Activated CD8-positive, alpha-beta memory T cell treated with anti-CD3 and anti-CD28 coated beads, Interleukin-2, amount 10 ng/mL, durations not matched to agents 7 days and 5 days (primary cell): Measurements from ENCODE around the gene GNPTAB. TPM values are rescaled to one million over a fixed set of nuclear protein-coding genes. Genes with fewer than 3 reads are reported as not detected.
"Not testable (repeated sequence)": the region's sequence is repeated elsewhere in the genome, so short reads cannot be mapped to it uniquely, and the experiment has no call there.

Source experiments
- ATAC-seq: fragments of 150-1000 bp; cut with Tn5 transposase; one replicate; pipeline ENCODE4 v1.10.0; 2021; ENCODE audit warnings: moderate library complexity
- CTCF ChIA-PET: fragments of 350-600 bp; sonication (Branson Sonifier 250); formaldehyde crosslinking; loops from one replicate; lab custom pipeline; 2021; ENCODE audit warnings: antibody characterized with exemption; lab: Charles Lee
- DNase-seq: peaks from one replicate; pipeline ENCODE4 v3.0.0-alpha.2; 2020
- H3K27ac Mint-ChIP-seq: one replicate; pipeline ENCODE4 v1.8.0; 2021; ENCODE audit warnings: mild to moderate bottlenecking, mixed read lengths
- H3K27me3 Mint-ChIP-seq: one replicate; pipeline ENCODE4 v1.8.0; 2021; ENCODE audit warnings: mixed read lengths
- H3K36me3 Mint-ChIP-seq: one replicate; pipeline ENCODE4 v1.8.0; 2021; ENCODE audit warnings: mild to moderate bottlenecking, mixed read lengths
- H3K4me1 Mint-ChIP-seq: one replicate; pipeline ENCODE4 v1.8.0; 2021; ENCODE audit warnings: mixed read lengths
- H3K4me3 Mint-ChIP-seq: one replicate; pipeline ENCODE4 v1.8.0; 2021; ENCODE audit warnings: mild to moderate bottlenecking, moderate library complexity, mixed read lengths
- H3K9me3 Mint-ChIP-seq: one replicate; pipeline ENCODE4 v1.8.0; 2022; ENCODE audit warnings: low read depth, mixed read lengths
- total RNA-seq, 2 experiments: library from RNA; stranded (reverse); gene quantifications; one replicate each; pipeline ENCODE4 v1.2.3, GENCODE V29; 2021

The GNPTAB gene
- total RNA-seq, 2 experiments from 2014 or later, result 111 to 156 TPM

DNA sequence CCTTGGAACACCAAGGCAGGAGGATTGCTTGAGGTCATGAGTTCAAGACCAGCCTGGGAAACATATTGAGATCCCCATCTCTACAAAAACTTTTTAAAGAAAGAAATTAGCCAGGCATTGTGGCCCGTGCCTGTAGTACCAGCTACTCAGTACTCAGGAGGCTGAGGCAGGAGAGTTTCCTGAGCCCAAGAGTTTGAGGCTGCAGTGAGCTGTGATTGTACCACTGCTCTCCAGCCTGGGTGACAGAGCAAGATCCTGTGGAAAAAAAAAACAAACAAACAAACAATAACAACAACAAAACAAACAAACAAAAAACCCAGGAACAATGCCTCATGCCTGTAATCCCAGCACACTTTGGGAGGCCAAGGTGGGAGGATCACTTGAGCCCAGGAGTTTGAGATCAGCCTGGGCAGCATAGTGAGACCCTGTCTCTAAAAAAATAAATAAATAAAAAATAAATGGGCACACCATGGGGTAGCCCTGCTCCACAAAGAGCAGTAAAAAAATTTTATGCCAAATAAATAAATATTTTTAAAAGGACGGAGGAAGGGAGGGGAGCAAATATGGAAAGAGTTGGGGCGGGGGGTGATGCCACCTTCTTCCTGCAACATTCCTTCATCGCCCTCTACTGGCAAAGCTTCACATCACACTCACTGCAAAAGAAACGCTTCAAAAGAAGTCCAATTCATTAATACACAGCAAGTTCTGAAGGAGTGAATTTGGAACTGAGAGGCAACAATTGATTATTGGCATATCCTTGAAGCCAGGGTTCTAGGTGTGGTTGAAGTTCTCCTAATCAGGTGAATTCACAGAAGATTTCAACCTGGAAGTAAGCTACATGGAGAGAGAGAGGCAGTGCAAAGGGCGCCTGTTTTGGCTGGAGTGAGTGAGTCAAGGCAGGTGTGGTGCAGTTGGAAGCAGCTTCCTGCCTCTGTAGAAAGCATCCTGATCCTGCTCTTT is 8.8 kb upstream of the GNPTAB start:
- Mint-ChIP-seq H3K36me3 (no peaks in the 10 kb centered on the region), H3K27ac (peak overlapping the region; percentile 48), H3K4me1 (peaks cover 18% of the 10 kb centered on the region), H3K4me3 (no peak overlapping the region), H3K9me3 (no peaks in the 10 kb centered on the region), H3K27me3 (peaks cover 4% of the 10 kb centered on the region)
- peak; percentile 55 for ATAC-seq
- CTCF ChIA-PET, result interaction anchor here (0.6 to 6.0 kb wide), 34 partner anchors 9 to 515 kb away, joined by 3 to 79 read pairs (median 4); partner anchors contain the start of gene GNPTAB
- peak; percentile 77 for DNase-seq

DNA sequence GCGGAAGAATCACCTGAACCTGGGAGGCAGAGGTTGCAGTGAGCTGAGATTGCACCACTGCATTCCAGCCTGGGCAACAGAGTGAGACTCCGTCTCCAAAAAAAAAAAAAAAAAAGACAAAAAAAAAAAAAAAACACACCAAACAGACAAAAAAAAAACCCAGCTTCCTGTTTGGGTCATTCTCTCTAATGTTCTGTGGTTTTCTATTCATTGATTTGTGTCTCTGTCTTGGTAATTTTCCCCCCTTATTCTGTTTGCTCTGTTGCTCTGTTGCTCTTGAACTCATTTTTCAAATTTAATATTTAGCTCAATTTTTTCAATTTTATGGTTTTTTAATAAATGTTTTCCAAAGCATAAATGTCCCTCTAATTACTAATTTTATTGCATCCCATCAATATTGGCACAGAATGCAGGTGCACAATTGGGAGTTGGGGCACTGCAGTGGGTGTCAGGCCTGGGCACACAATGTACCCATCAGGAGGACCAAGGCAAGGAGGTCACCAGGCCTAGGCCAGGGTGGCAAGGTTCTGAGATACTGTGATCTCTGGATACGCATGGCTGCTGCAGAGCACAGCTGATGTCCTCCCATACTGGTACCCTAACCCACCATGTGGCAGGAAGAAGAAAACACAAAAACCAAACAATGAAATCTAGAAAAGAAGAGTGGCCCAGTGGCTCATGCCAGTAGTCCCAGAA is 8.0 kb upstream of the GNPTAB start:
- H3K27ac Mint-ChIP-seq, result peak overlapping the region; percentile 48
- no peak overlapping the region for H3K4me3 Mint-ChIP-seq
- CTCF ChIA-PET, result interaction anchor here (0.6 to 6.0 kb wide), 27 partner anchors 9 to 514 kb away, joined by 3 to 79 read pairs (median 5); partner anchors contain the start of genes DRAM1 and GNPTAB
- H3K9me3 Mint-ChIP-seq, result no peaks in the 10 kb centered on the region
- DNase-seq, result no peak
- H3K4me1 Mint-ChIP-seq, result peaks cover 18% of the 10 kb centered on the region
- peak; percentile 63 for ATAC-seq
- H3K36me3 Mint-ChIP-seq, result no peaks in the 10 kb centered on the region
- peaks cover 3% of the 10 kb centered on the region for H3K27me3 Mint-ChIP-seq

DNA sequence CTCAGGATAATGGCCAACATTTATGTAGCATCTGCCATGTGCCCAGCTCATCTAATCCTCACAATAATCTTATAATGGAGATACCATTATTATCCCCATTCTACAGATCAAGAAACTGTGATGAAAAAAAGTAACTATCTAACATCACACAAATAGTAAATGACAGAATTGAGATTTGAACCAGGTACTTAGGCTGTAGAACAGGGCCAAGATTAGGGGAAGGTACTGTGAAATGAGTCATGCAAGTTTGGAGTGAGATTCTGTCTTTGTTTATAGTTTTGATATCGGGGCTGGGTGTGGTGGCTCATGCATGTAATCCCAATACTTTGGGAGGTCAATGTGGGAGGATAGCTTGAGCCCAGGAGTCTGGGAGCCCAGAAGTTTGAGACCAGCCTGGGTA is 1.3 kb upstream of the GNPTAB start:
- no peaks in the 10 kb centered on the region for H3K27me3 Mint-ChIP-seq
- CTCF ChIA-PET, result interaction anchor here (0.7 to 13.8 kb wide), 8 partner anchors 14 to 417 kb away, joined by 3 to 186 read pairs (median 7); no protein-coding TSS in a partner anchor
- no peaks in the 10 kb centered on the region for H3K9me3 Mint-ChIP-seq
- H3K36me3 Mint-ChIP-seq, result peaks cover 20% of the 10 kb centered on the region
- no peak overlapping the region for H3K4me3 Mint-ChIP-seq
- H3K27ac Mint-ChIP-seq, result no peak overlapping the region
- ATAC-seq, result no peak
- peaks cover 35% of the 10 kb centered on the region for H3K4me1 Mint-ChIP-seq
- DNase-seq, result no peak

DNA sequence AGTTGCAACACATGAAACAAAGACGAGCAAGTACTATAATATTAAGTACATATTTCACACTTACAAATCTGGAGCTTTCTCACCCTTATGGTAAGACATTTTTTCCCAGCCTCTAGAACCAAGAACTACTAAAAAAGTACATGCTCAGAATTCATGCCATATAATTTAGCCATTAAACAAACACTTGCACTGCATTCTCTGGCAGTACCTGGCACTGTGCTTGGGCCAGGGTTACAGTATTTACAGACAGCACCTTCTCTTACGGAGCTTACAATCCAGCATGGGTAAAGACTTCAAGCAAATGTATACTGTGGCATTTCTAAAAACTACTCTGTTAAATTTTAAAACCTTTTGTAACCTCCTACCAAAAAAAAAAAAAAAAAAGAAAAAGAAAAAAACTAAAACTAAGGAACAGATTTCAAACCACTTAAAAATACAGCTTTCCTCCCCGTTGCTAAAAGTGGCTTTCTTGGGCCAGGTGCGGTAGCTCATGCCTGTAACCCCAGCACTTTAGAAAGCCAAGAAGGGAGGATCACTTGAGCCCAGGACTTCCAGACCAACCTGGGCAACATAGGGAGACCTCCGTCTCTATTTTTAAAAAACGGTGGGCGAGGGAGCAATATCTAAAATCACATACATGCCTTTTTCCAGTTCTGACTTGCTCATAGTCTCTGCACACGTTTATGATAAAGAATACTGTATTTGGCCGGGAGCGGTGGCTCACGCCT is 956 bp downstream of the GNPTAB start:
- peaks cover 54% of the 10 kb centered on the region for H3K4me1 Mint-ChIP-seq
- CTCF ChIA-PET, result interaction anchor here (0.7 to 13.8 kb wide), 21 partner anchors 8 to 293 kb away, joined by 3 to 186 read pairs (median 6); partner anchors contain the start of gene DRAM1
- peak overlapping the region; percentile 94 for H3K27ac Mint-ChIP-seq
- H3K27me3 Mint-ChIP-seq, result no peaks in the 10 kb centered on the region
- peak overlapping the region; percentile 99 for H3K4me3 Mint-ChIP-seq
- ATAC-seq (no peak), DNase-seq (no peak)
- no peaks in the 10 kb centered on the region for H3K9me3 Mint-ChIP-seq
- peaks cover 25% of the 10 kb centered on the region for H3K36me3 Mint-ChIP-seq

DNA sequence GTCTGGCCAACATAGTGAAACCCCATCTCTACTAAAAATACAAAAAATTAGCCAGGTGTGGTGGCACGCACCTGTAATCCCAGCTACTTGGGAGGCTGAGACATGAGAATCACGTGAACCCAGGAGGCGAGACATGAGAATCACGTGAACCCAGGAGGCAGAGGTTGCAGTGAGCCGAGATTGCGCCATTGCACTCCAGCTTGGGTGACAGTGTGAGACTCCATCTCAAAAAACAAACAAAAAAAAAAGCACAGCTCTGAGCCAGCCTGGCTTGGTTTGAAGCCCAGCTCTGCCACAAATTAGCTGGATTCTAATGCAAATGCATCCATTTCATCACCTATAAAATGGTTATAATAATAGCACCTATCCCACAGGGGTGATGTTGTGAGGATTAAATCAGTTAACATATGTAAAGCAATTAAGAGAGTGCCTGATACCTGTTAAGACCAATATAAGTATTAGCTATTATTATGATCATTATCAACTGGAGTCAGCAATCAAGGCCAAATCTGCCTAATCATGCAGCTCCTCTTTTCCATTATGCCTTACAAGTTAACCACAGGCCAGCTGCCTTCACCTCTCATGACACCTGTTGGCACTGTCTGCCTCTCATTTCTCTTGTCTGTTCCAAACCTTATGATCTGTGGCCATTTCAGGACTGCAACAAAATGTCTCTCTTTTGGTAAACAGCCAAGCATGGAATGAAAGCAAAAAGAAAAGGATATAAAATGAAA is 2.1 kb downstream of the GNPTAB start:
- CTCF ChIA-PET, result interaction anchor here (0.8 to 13.8 kb wide), 9 partner anchors 10 to 108 kb away, joined by 3 to 186 read pairs (median 7); no protein-coding TSS in a partner anchor
- no peaks in the 10 kb centered on the region for H3K27me3 Mint-ChIP-seq
- no peak for DNase-seq
- peak overlapping the region; percentile 99 for H3K4me3 Mint-ChIP-seq
- H3K36me3 Mint-ChIP-seq, result peaks cover 25% of the 10 kb centered on the region
- no peaks in the 10 kb centered on the region for H3K9me3 Mint-ChIP-seq
- no peak for ATAC-seq
- peaks cover 63% of the 10 kb centered on the region for H3K4me1 Mint-ChIP-seq
- H3K27ac Mint-ChIP-seq, result peak overlapping the region; percentile 94

DNA sequence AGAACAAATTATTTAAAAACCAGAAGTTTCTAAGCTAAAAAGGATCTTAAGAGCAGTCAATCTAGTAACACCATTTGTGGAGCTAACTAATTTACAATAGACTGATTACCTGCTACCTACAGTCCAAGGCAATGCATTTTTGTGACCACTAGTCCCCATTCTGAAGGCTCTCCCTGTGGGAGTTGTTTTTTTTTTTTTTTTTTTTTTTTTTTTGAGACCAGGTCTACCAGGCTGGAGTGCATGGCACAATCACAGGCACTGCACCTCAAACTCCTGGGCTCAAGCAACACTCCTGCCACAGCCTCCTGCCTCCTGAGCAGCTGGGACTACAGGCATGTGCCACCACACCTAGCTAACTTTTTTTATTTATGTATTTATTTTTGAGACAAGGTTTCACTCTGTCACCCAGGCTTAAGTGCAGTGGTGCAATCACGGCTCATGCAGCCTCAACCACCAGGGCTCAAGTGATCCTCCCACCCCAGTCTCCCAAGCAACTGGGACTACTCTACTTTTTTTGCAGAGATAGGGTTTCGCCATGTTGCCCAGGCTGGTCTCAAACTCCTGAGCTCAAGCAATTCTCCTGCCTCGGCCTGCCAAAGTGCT is 3.9 kb downstream of the GNPTAB start:
- H3K27me3 Mint-ChIP-seq, result no peaks in the 10 kb centered on the region
- no peak overlapping the region for H3K27ac Mint-ChIP-seq
- peak overlapping the region; percentile 36 for H3K4me3 Mint-ChIP-seq
- CTCF ChIA-PET, result interaction anchor here (0.9 to 13.8 kb wide), 11 partner anchors 9 to 211 kb away, joined by 3 to 186 read pairs (median 5); no protein-coding TSS in a partner anchor
- peaks cover 73% of the 10 kb centered on the region for H3K4me1 Mint-ChIP-seq
- no peak for DNase-seq
- no peak for ATAC-seq
- peaks cover 30% of the 10 kb centered on the region for H3K36me3 Mint-ChIP-seq
- no peaks in the 10 kb centered on the region for H3K9me3 Mint-ChIP-seq

DNA sequence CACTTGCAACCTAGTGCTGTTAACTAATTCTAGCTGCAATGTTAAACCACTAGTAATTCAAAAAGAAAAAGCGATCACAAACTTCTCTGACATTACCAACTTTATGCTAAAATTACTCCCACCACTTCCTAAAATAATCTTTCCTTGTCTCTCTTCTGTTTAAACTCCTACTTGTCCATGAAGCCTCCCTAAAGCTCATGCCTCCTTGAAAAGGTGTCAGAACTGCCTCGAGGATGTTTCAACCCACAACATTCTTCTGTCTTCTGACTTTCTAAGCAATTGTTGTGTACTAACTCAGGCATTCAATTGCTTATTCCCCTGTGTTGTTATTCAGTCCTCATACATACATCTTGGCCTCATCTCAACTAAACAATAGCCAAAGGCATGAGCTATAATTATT is 5.9 kb downstream of the GNPTAB start:
- no peaks in the 10 kb centered on the region for H3K9me3 Mint-ChIP-seq
- H3K36me3 Mint-ChIP-seq, result peaks cover 40% of the 10 kb centered on the region
- peak overlapping the region; percentile 26 for H3K4me3 Mint-ChIP-seq

DNA sequence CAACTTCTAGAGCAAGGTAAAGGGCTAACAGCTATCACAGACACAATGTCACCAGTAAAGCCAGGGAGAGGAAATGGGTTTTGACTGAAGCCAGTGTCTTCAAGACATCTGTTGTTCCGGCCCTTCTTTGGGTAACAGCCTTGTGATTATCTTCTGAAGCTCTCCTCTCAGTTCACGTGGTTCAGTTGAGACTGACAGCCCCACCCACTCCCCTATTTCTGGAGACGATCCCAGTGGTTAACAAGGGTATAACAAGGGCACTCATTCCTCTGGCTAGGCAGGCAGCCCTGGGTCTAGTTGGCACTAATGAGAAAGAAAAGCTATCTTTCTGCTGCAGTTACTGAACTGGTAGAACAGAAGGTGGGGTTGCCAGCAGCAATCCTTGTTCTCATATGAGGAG is 6.9 kb downstream of the GNPTAB start:
- Mint-ChIP-seq H3K4me3 (peak overlapping the region; percentile 61), H3K27me3 (no peaks in the 10 kb centered on the region), H3K9me3 (no peaks in the 10 kb centered on the region), H3K4me1 (peaks cover 83% of the 10 kb centered on the region), H3K36me3 (peaks cover 41% of the 10 kb centered on the region), H3K27ac (peak overlapping the region; percentile 92)
- ATAC-seq (peak; percentile 91), DNase-seq (peak; percentile 86)
- CTCF ChIA-PET, result interaction anchor here (0.7 to 13.8 kb wide), 11 partner anchors 13 to 53 kb away, joined by 3 to 186 read pairs (median 7); no protein-coding TSS in a partner anchor

More for the DNA sequence above, 5.9 kb downstream of the GNPTAB start:
- CTCF ChIA-PET, result interaction anchor here (1.4 to 13.8 kb wide), 8 partner anchors 14 to 54 kb away, joined by 4 to 186 read pairs (median 10); no protein-coding TSS in a partner anchor
- ATAC-seq, result no peak
- DNase-seq, result no peak
- peaks cover 82% of the 10 kb centered on the region for H3K4me1 Mint-ChIP-seq
- no peaks in the 10 kb centered on the region for H3K27me3 Mint-ChIP-seq
- H3K27ac Mint-ChIP-seq, result peak overlapping the region; percentile 82

DNA sequence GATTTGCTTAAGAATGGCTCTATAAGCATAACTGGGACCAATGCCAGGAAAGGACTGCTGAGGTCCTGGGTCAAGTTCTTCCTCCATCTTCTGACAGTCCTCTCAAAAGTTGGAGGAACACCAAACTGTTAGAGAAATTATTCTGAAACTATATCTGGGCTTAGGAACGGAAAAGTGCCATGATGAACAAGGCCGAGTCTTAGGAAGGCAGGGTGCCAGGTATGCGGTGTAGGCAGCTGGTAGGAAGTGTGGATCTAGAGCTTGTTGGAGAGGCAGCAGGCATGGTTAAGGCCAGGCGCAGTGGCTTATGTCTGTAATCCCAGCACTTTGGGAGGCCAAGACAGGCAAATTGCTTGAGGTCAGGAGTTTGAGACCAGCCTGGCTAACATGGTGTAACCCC is 7.7 kb downstream of the GNPTAB start:
- no peak overlapping the region for H3K4me3 Mint-ChIP-seq
- DNase-seq, result no peak
- H3K9me3 Mint-ChIP-seq, result no peaks in the 10 kb centered on the region
- H3K27me3 Mint-ChIP-seq, result no peaks in the 10 kb centered on the region
- H3K36me3 Mint-ChIP-seq, result peaks cover 44% of the 10 kb centered on the region
- CTCF ChIA-PET, result interaction anchor here (0.7 to 13.8 kb wide), 7 partner anchors 12 to 52 kb away, joined by 3 to 186 read pairs (median 7); no protein-coding TSS in a partner anchor
- H3K27ac Mint-ChIP-seq, result peak overlapping the region; percentile 66
- ATAC-seq, result no peak
- H3K4me1 Mint-ChIP-seq, result peaks cover 82% of the 10 kb centered on the region

DNA sequence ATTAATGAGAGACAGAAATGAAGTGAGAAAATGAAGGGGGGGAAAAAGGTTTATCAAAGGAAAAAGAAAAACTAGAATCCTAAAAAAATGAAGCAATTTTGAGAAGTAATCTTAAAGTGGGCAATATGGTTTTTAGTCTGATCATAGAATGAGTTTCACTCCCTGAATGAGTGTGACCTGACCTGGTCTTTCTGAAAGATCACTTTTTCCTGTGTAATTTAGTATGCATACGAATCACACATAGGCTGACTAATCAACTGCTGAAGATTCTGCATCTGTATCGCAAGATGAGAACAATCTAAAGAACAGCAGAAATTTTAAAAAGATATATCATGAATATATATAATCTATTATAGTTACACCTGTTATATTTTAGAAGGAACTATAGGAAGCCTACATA is 11.3 kb downstream of the GNPTAB start:
- Mint-ChIP-seq H3K4me3 (no peak overlapping the region), H3K27ac (peak overlapping the region; percentile 88), H3K36me3 (peaks cover 53% of the 10 kb centered on the region), H3K4me1 (peaks cover 69% of the 10 kb centered on the region), H3K27me3 (no peaks in the 10 kb centered on the region), H3K9me3 (peaks cover 7% of the 10 kb centered on the region)
- CTCF ChIA-PET, result interaction anchor here (1.4 to 4.9 kb wide), 2 partner anchors 9 to 46 kb away, joined by 4 to 34 read pairs; partner anchors contain the start of gene GNPTAB
- ATAC-seq, result peak; percentile 57
- no peak for DNase-seq

DNA sequence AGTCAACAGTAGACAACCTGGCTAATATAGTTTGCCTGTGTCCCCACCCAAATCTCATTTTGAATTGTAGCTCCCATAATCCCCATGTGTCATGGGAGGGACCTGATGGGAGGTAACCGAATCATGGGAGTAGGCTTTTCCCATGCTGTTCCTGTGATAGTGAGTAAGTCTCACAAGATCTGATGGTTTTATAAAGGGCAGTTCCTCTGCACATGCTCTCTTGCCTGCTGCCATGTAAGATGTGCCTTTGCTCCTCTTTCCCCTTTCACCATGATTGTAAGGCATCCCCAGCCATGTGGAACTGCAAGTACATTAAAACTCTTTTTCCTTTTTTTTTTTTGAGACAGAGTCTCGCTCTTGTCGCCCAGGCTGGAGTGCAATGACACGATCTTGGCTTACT is 12.1 kb downstream of the GNPTAB start:
- not testable (repeated sequence) for H3K4me3 Mint-ChIP-seq, H3K27me3 Mint-ChIP-seq, H3K9me3 Mint-ChIP-seq, ATAC-seq, DNase-seq
- CTCF ChIA-PET, result interaction anchor here (1.4 to 4.9 kb wide), 4 partner anchors 10 to 45 kb away, joined by 4 to 34 read pairs (median 6); partner anchors contain the start of gene GNPTAB
- Mint-ChIP-seq H3K36me3 (peaks cover 53% of the 10 kb centered on the region), H3K4me1 (peaks cover 62% of the 10 kb centered on the region), H3K27ac (peak overlapping the region; percentile 88)
